Measurements from ENCODE around the gene DOCK9.

DOCK9 gene

DNA sequence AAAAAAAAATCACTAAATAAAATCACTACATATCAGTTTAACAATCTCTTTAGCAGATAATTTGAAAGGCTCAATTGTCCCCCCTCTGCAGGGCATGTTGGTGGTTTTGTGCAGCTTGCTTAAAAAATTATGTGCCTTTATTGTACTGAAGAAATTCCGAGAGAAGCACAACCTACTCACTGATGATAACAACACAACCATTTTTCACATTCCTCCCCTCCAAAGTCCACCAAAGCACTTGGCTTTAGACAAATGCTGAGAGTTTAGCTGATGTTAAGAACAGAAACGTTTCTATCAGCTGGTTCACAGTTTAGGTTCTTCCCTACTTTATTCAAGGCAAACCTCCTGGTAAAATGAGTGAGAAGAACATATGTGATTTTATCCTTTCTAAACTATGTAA is 923 bp downstream of the DOCK9 start:
- DNase-seq (ENCODE audit: low read depth in 2 of 2): no peak

DNA sequence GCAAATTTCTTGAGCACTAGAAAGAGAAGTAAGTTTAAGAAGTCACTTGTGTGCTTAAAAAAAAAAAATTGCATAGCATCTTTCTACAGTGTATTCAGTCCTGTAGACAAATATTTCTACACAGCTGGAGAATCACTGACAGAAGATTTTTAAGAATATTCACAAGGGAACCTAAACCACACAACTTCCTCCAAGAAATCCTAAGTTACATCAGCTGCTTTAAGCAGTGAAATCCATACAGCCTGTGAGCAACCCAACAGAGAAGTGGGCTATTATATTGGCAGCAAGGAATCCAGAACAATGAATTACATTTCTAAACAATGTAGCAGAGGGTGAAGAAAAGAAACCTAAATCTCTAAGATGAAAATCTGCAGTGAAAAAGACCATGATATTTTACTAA is 1.5 kb downstream of the DOCK9 start:
- no peak for DNase-seq (ENCODE audit: low read depth in 2 of 2)

DNA sequence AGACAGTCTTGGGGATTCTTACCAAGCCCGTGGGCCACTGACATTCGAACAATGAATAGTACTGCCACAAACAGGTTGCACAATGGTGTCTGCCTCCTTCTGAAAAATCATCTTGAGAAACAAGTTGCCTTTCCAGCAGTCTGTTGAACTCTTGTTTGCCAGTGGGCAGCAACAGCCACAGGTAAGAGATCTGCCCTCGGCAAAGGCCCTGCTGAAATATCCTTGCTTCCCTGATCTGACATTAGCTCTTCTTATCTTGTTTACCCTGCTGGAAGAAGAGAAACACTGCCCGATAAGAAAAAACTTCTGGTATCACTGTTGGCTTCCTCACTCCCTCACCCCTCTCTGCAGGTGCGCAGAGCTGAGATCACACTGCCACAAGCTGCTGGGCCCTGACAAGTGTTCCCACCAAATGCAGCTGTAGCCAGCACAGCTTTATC is 2.0 kb downstream of the DOCK9 start:
- no peak for DNase-seq (ENCODE audit: low read depth in 2 of 2)

DNA sequence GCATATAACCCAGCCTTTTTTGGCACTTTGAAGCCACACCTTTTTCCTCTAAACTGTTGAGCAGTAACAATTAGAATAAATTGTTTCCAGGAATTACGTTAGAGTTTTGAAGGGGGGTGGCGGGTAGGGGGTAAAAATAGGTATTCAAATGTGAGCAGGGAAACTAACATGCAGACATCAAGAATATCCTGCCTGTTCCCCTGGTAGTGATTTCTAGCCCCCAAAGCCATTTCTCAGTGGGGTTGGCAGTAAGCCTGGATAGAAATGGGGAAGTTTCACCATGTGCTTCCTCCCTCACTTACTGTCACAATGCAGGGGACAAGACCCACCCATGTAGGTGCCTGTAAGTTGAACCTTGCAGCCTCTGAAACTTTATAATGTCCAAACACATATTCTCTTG is 3.8 kb downstream of the DOCK9 start:
- no peak for DNase-seq (ENCODE audit: low read depth in 2 of 2)

DNA sequence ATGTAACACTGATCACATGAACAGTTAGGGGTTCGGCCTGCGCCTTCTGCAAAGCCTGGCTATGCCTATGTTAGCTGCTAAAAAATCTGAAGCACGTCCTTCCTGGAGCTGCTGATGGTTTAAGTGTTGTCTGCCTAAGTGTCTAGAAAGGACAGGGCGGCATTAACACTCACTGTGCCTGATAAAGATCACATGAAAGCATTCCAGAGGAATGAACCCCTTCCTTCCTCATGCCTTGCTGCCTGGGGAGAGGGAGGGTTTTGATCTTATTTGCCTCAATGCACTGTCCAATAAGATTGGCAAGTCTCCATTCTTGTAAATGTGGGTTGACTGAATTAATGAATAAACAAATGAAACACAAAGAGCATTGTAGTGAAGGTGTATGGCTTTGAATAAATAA is 5.2 kb downstream of the DOCK9 start:
- no peak for DNase-seq (ENCODE audit: low read depth in 2 of 2)

DNA sequence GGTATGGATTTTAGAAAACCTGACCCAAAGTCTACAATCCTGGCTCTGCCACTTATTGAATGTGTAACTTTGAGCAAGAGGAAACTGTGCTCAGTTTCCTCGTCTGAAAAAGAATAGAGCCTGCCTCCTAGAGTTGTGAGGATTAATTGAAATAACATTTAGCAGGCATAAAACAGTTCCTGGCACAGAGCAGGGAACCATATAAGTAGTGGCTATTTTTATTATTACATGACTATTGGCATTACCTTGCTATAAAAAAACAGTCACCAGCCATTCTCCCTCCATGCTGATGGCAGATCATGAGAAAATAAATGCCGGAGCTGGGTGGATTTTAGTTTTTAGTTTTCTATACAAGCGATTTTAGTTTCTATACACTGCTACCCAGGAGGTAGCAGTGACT is 5.8 kb downstream of the DOCK9 start:
- no peak for DNase-seq (ENCODE audit: low read depth in 2 of 2)

DNA sequence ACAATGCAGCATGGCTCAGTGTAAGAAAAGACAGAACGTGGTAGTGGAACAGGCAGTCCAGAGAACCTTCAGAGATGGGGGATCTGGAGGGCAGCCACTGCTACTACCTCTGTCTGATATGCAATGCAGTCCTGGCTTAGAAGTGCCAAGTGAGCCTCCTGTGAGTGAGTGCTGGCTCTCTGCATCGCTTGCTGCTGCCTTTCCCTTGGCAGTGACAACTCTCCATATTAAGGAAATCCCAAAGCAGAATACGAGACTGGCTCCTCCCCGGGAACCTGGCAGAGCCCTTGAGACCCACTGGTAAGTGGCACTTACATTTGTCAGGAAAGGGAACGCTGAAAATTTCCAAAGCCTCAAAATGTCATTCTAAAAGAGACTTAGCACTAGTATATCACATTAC is 7.5 kb downstream of the DOCK9 start:
- DNase-seq (ENCODE audit: low read depth in 2 of 2): no peak

DNA sequence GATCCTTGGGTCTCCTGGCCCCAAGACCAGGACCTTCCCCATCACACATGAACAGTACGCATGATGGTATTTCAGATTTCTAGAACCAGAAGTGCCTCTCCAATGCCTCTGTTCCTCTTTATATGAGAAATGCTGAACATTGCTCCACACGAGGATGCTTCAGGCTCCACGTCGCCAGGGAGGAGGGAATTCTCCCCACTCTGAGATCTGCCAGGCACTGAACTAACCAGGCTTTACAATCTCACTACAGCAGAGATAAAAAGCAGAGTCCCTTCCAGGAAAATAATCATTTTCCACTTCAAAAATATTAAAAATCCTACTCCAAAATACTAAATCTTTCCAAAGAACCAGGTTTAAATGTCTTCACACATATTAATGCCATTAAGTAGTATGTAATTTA is 10.4 kb downstream of the DOCK9 start:
- DNase-seq (ENCODE audit: low read depth in 2 of 2): no peak

DNA sequence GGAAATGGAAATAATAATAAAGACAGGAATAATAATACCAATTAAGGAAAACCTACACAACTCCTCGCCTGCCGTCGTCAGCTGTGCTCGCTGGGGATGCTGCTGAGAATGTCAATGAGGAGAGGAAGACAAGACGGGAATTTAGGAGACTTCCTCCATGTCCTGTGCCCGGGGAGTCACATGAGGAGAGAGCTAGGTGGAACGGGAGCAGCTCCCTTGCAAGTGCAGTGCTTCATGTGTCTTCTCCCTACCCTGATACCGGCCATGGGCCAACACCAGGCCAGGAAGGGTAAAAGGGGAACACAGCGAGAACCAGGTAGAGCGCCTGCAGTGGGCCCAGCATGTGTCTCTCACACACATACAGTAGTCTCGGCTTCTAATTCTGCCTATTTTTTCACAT is 11.8 kb downstream of the DOCK9 start:
- no peak for DNase-seq (ENCODE audit: low read depth in 2 of 2)

DNA sequence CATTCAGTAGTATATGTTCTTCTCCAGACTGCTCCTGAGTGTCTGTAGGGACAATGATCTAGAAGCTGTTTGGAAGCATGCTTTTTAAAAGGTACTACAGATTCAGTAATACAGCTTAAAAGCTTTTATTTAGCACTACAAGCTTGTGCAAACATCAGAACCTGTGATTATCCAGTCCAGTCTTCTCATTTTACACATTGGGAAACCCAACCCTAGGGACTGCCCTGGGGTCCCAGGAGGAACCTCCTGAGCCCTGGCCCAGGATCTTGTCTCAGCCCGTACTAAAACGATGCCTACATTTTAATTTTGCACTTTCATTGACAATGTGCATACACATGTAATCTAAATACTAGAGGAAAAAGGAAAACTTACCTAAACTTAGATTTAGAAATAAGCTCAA is 12.5 kb downstream of the DOCK9 start:
- no peak for DNase-seq (ENCODE audit: low read depth in 2 of 2)

DNA sequence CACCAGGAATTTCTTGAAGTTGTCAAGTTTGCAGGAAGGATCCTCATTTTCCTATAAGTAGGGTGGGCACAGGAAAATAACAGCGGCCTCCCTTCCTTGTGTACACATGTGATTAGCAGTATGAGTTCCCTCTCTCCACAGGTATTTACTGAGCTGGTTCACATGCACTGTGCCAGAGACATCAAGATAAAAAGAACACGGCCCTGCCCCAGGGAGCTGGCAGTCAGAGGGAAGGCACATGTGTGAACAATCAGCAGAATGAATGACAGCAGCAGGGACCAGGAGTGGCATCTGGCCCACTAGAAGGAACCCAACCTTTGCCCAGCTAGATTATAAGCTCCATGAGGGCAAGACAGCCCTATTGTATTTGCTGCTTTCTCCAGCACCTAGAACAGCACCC is 13.9 kb downstream of the DOCK9 start:
- no peak for DNase-seq (ENCODE audit: low read depth in 2 of 2)

DNA sequence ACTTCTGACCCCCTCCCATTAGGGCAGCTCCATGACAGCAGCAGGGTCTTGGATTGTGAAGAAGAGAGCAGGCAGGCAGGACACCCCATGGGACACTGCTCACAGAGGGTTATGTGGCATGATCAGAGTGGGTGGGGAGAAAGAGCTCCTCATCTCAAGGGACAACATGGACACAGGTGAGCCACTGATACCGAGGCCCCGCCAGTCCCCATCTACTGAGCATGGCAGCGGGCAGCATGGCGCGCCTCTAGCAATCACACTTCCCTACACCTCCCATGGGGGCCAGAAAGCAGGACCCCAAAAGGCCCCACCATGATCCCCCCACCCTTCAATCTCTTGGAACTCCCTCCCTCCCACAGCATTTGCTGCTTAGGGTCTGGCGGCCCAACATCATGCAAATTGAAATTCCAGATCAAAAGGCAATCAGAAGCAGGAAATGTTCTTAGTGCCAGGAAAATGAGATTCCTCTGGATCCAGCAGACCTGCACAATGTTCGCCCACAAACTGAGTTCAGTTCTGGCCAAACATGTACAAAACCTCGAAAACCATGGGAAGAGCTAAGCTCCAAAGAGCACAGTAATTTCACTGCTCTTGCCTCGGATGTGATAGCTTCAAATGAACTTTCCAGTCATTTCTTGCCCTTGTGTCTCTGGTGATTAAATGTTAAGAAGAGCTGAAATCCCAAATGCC is 14.8 kb downstream of the DOCK9 start:
- DNase-seq (ENCODE audit: low read depth in 2 of 2): no peak

DNA sequence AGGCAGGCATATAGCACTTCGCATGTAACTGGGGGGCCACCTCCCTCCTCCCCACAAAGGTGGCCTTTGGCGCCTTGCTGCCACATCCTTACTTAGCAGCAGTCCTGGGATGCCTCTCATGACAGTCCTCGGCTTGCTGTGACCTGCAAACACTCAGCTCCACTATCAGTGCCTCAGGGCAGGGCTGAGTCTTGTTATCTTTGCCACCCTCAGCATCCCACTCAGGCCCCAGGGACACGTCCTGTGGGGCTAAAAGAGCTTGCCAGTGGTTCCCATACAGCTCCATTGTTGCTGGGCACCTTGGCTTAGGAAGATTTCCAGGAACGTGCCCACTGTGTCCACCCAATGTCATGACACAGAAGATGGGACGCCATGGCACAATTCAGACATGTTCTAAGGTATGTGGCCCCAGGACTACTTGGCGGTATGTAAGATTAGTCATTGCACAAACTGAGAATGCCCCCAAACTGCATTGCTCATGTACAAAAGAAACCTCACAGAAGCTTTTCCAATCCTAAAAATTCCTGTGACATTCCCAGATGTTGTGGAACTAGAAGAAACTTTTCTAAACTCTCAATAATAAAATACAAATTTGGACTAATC is 16.3 kb downstream of the DOCK9 start:
- no peak for DNase-seq (ENCODE audit: low read depth in 2 of 2)

DNA sequence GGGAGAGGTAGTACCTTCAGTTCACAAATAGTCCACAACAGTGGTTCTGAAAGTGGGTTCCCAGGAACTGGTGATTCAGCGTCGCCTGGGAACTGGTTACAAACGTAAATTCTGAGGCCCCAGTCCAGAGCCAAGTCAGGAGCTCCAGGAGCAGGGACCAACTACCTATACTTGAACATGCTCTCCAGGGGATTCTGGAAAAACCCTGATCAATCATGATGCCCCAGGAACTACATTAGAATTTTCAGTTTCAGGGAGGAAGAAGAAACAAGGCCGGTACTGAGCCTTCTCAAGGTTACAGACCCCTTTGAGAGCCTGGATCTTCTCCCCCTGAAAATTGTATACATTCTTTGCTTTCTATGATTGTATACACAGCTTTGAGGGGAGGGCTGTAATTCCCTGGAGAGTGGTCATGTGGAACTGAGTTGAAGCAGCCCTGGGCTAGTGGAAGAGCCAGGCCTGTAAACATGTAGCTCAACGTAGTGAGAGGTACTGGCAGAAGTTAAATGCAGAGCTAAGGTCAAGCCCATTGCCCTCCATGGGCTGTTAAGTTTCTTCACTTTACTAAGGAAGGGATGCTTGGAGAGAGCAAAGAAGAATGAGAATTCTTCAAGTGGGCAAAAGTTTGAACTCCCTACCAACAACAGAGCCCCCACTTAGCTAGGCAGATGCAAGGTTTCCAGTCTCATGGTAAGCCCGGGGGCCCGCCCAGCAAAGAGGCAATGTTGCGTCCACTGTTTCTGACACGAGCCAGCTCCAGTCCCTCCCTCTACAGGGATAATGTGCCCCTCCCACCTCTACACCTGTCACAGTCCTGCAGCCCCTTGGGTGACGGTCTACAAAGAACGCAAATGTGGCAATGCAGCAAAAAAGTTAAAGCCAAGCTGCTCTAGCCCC is 17.0 kb downstream of the DOCK9 start:
- DNase-seq (ENCODE audit: low read depth in 2 of 2): no peak

DNA sequence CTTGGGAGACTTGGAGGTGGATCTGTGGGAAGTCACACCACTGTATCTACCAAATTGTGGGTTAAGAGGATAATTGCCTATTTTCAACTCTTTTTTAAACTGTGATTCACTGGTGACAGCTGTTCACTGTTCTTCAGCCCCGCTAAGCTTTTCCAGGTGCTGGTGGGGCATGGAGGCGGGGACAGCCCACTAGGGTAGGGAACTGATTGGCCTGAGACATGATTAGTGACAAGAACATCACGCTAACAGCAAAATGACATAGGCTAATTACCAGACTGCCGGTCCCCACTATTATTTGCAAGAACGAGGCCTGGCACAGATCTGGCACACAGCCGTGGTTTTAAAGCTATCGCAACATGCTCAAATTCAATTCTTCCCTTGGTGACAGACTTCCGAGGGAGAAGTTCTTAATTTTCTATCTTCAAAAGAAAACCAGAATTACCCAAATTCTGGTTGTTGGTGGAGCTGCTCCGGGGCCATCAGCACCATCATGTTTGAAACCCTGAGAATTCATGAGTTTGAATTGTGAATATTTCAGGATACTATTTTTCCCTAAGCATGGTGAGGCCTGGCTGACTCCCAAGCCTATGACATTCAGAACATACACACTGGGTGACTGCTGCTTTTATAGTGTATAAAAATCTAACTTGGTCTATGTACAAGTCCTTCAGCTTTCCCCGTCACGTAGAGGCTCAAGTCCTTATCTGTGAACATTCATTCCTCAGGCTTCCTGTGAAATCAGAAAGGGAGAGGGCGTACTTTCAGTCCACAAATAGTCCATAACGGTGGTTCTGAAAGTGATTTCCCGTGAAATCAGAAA is 17.9 kb downstream of the DOCK9 start:
- no peak for DNase-seq (ENCODE audit: low read depth in 2 of 2)

DNA sequence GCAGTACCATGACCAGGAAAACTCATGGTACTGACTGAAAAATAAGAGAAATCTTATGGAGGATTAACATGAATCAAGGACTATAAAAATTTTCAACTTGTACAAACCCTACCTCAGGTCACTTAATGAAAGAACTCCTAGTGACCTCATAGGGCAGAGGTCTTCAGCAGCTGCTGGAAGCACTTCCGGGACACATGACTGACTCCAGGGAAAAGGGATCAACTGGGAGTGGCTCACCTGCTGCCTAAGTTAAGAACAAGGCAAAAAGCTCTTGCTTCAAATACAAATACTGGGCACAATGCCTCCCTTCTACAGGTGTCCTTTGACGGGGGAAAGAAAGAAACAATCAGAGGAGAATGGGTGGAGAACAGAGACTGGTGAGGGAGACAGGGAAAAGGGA is 18.6 kb downstream of the DOCK9 start:
- no peak for DNase-seq (ENCODE audit: low read depth in 2 of 2)

DNA sequence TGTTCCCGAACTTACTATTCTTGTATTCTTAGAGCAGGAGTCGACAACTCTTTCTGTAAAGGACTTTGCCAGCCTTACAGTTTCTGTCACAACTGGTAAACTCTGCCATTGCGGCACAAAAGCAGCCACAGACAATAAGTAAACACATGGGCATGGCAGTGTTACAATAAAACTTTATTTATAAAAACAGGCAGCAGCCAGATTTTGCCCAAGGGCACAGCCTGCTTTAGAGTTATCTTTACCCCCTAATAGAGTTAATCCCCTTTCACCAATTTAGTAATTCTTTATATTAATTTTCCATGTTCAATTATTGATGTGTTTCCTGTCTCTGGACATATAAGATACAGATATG is 19.4 kb downstream of the DOCK9 start:
- DNase-seq (ENCODE audit: low read depth in 2 of 2): no peak

DNA sequence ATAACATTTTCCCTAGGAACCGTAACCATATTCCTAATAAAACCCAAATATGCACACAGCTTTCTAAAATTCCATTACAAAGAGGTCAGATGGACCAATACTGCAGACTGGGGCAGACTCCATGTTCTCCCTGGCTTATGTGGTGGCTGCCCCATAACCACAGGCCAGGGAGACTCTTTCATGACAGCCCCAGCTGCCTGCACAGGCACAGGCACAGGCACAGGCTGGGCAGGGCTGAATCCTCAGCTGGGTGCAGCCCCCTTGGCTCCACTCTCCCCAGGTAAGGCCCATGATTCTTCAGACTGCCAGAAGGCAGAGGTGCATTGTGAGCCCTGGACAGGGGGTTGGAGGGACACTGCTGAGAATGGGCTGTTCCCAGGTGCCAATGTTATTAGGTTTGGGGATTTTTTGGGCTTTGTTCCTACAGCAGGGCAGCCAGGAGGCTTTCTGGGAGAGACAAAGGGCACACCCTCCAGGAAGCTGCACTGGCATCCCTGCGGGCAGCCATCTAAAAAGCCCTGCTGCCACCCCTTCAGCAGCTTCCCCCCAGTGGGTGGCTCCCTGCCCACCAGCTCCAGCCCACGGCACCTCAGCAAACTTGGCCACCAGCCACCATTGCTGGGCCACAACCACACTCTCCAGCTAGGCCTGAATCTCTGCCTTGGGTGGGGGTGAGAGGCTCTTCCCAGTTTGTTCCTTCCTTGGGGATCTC is 20.0 kb downstream of the DOCK9 start:
- no peak for DNase-seq (ENCODE audit: low read depth in 2 of 2)

DNA sequence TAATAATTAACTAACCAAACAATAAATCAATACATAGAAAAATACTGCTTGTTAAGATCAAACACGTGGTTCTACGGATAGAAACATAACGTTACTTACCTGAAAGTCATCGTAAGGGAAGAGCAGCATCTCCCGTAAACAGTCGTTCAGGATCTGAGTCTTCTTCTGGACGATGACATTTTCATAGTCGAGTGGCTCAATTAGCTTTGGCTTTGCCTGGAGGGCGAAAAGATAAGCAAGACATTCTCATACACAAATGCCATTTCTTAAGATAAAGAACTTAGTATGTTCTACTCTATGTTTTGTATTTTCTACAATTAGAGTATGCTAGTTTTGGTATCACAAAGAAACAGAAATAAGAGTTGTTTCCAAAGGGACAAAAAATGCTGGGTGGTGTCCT is 22.5 kb downstream of the DOCK9 start:
- no peak for DNase-seq (ENCODE audit: low read depth in 2 of 2)

DNA sequence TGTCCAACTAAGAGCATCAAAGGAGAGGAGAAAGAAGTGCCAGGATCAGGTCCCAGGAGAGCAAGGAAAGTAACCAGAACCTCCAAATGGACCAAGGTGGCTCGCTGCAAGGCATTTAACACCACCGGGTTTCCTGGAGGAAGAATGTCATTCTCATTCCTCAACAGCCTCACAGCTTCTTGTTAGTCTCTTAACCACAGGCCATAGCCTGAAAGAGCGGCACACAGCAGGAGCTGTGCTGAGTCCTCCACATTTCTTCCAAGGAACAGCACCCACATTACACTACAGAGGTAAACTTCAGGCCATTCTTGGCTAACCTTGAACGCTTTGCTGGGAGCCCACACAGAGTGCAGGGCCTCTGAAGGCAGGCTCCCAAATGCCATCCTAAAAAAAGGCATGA is 23.6 kb downstream of the DOCK9 start:
- no peak for DNase-seq (ENCODE audit: low read depth in 2 of 2)

DNA sequence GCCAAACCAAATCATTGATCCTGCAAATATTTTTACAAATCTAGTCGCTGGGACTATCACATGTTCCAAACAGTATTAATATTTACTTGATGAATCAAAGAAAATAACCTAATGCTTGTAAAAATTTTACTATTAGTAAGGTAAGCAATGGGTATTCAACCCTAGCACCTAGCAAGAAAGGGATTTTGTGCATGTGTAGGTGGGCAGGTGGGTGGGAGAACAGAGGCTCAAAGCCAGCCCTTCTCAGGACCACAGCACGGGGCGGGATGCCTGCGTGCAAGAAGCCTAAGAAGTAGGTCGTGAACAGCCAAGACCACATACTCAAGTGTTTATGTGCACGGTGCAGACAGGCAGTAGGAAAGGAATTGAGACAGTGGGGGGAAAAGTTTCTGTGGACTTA is 26.6 kb downstream of the DOCK9 start:
- DNase-seq (ENCODE audit: low read depth in 2 of 2): no peak

DNA sequence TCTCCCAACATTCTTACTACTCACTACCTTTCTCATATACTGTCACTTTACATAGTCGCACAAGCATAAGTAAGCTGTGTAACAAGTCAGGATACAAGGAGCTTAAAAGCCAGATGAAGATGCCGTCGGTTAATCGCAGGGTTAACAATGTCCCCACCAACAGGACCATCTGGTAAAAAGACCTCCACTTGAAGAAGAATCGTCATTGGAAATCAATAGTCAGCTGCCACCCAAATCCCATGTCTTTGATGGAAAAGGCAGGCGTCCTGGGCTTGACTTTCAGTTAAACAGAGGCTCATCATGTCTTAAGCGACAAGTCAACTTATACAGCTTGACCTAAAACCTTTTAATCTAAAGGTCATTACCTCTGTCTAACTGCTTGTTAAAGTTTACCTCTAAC is 27.2 kb downstream of the DOCK9 start:
- no peak for DNase-seq (ENCODE audit: low read depth in 2 of 2)
